K562 (cell line): Measurements from ENCODE around the gene FGF11. TPM values are rescaled to one million over a fixed set of nuclear protein-coding genes. Genes with fewer than 3 reads are reported as not detected.
A peak's percentile ranks its signal among the peaks of the same experiment; 100 is the strongest.

Experiments used
- ATF7 ChIP-seq: fragments of 450-650 bp; IDR thresholded peaks from 2 replicates; pipeline ENCODE4 v1.7.1; 2014; ENCODE audit warnings: mild to moderate bottlenecking, moderate library complexity
- BRD9 ChIP-seq: fragments of 450-650 bp; IDR thresholded peaks from 2 replicates; pipeline ENCODE4 v1.6.1; 2018; ENCODE audit warnings: low read depth; ENCODE audit not compliant: partially characterized antibody
- CBX5 ChIP-seq: IDR thresholded peaks from 2 replicates; pipeline ENCODE4 v1.6.1; 2014; ENCODE audit warnings: low read depth, borderline replicate concordance
- IFI16 ChIP-seq: fragments of 250-450 bp; sonication (Bioruptor Pico); IDR thresholded peaks from 2 replicates; pipeline ENCODE4 v2.1.2; 2022; ENCODE audit warnings: mild to moderate bottlenecking, inconsistent platforms
- MCM3 ChIP-seq: fragments of 450-650 bp; IDR thresholded peaks from 2 replicates; pipeline ENCODE4 v1.6.1; 2016
- MYBL2 ChIP-seq, 2 experiments: fragments of 450-650 bp in 1 of 2; sonication (generic) in 1 of 2; formaldehyde crosslinking in 1 of 2; IDR thresholded peaks; 2 replicates each; pipeline versions ENCODE4 v1.6.1 to v1.8.1; 2017 to 2022; ENCODE audit warnings: borderline replicate concordance in 1 of 2, inconsistent platforms in 1 of 2, low read depth in 1 of 2, mild to moderate bottlenecking in 1 of 2, missing genetic modification reagents in 1 of 2, moderate library complexity in 1 of 2
- PRPF4 ChIP-seq: fragments of 200-400 bp; formaldehyde crosslinking; IDR thresholded peaks from one replicate; pipeline ENCODE4 v1.6.1; 2017; ENCODE audit warnings: low read length, low read depth, mild to moderate bottlenecking; ENCODE audit not compliant: insufficient read depth, poor library complexity, severe bottlenecking
- SIX5 ChIP-seq, 2 experiments: IDR thresholded peaks; 2 replicates each; pipeline ENCODE4 v1.6.1; 2011; ENCODE audit warnings: low read length in 2 of 2, borderline replicate concordance in 1 of 2, low read depth in 1 of 2, mild to moderate bottlenecking in 1 of 2, moderate library complexity in 1 of 2; ENCODE audit not compliant: insufficient read depth in 1 of 2
- SP1 ChIP-seq: sonication (generic); formaldehyde crosslinking; IDR thresholded peaks from 2 replicates; pipeline ENCODE4 v1.8.1; 2022; ENCODE audit warnings: mild to moderate bottlenecking, missing genetic modification reagents
- STAT5A ChIP-seq: IDR thresholded peaks from 2 replicates; pipeline ENCODE4 v1.6.1; 2012; ENCODE audit warnings: low read length, inconsistent platforms, borderline replicate concordance
- TFAP4 ChIP-seq: sonication (generic); formaldehyde crosslinking; IDR thresholded peaks from 2 replicates; pipeline ENCODE4 v1.8.0; 2022; ENCODE audit warnings: missing genetic modification reagents, mild to moderate bottlenecking, moderate library complexity, borderline replicate concordance
- USF1 ChIP-seq: sonication (generic); formaldehyde crosslinking; IDR thresholded peaks from 2 replicates; pipeline ENCODE4 v1.9.0; 2022; ENCODE audit warnings: mild to moderate bottlenecking, missing genetic modification reagents
- ZFP30 ChIP-seq: fragments of 250-450 bp; sonication (Bioruptor Pico); IDR thresholded peaks from 2 replicates; pipeline ENCODE4 v1.8.0; 2022; ENCODE audit warnings: moderate library complexity, mild to moderate bottlenecking, inconsistent platforms, borderline replicate concordance
- ZMIZ1 ChIP-seq, 2 experiments: fragments of 150-350 bp in 1 of 2; IDR thresholded peaks; 2 replicates each; pipeline ENCODE4 v1.6.1; 2012 to 2016; ENCODE audit warnings: low read depth in 2 of 2, low read length in 2 of 2, mild to moderate bottlenecking in 1 of 2, moderate library complexity in 1 of 2
- ZNF23 ChIP-seq: fragments of 250-450 bp; sonication (Bioruptor Pico); IDR thresholded peaks from 2 replicates; pipeline ENCODE4 v1.4.0; 2020; ENCODE audit warnings: mild to moderate bottlenecking
- ZNF41 ChIP-seq: fragments of 250-450 bp; sonication (Bioruptor Pico); conservative IDR thresholded peaks from 2 replicates; pipeline ENCODE4 v1.4.0; 2020; ENCODE audit warnings: mild to moderate bottlenecking
- ZNF639 ChIP-seq, 2 experiments: fragments of 200-800 bp in 1 of 2; sonication (Bioruptor generic) in 1 of 2; sonication (generic) in 1 of 2; formaldehyde crosslinking in 1 of 2; IDR thresholded peaks in 1 of 2; conservative IDR thresholded peaks in 1 of 2; 2 replicates each; pipeline versions ENCODE4 v1.5.0 to v1.6.1; 2016 to 2020; ENCODE audit warnings: missing compliant biosample characterization in 1 of 2, missing genetic modification characterization in 1 of 2, missing genetic modification reagents in 1 of 2
- ZNF655 ChIP-seq: fragments of 250-450 bp; sonication (Bioruptor Pico); IDR thresholded peaks from 2 replicates; pipeline ENCODE4 v1.5.0; 2021
- polyA plus RNA-seq, 8 experiments: library from polyadenylated mRNA; depleted of rRNA in 4 of 8; stranded (reverse) in 5 of 8; unstranded in 3 of 8; fragments of >200 nt; fragmentation: Nextera tagmentation in 2 of 8; fragmentation: Illumina TruSeq in 1 of 8; extraction: Ambion mirVana in 2 of 8; extraction: Trizol in 1 of 8; gene quantifications; 2 replicates each; pipeline versions ENCODE4 v1.2.1 to v1.2.3, GENCODE V29; 2011 to 2014; ENCODE audit warnings: inconsistent platforms in 1 of 8, missing spikeins in 1 of 8
- total RNA-seq, 7 experiments: library from RNA; depleted of rRNA in 6 of 7; stranded (reverse); fragments of >200 nt in 6 of 7; fragmentation: Illumina TruSeq in 2 of 7; extraction: Trizol in 2 of 7; gene quantifications; 2 replicates each; pipeline versions ENCODE4 v1.2.1 to v1.2.3, GENCODE V29; 2011 to 2021; ENCODE audit warnings: low replicate concordance in 1 of 7

FGF11 gene
- total and polyA plus RNA-seq, 9 of the 15 experiments (the other 6 are each of a cell fraction or from before 2014, with no cell fraction given), result 1.2 to 7.5 (median 3.0) TPM

- TF ChIP-seq ZNF655 (CRISPR knock-in tag) (no peak), ZNF41 (no peak), ZNF23 (CRISPR knock-in tag) (no peak), CBX5 (no peak), MYBL2 (IDR thresholded peaks at IDR 0.05; ENCODE audit: low read depth) (no peak), MYBL2 (CRISPR knock-in tag; IDR thresholded peaks at IDR 0.05; ENCODE audit: borderline replicate concordance) (no peak), ZNF639 (CRISPR knock-in tag; conservative IDR thresholded peaks at IDR 0.05 in 1 of 2, IDR thresholded peaks at IDR 0.05 in 1 of 2) (peak in 1 of 2 experiments; percentile 67; a peak in 1 of 4 replicates), SIX5 (IDR thresholded peaks at IDR 0.05; ENCODE audit: borderline replicate concordance in 1 of 2, insufficient read depth in 1 of 2, low read depth in 1 of 2, low read length in 2 of 2) (no peak), ATF7 (peak; percentile 17; the same call in 1 of the 2 replicates), IFI16 (CRISPR knock-in tag) (no peak), ZMIZ1 (IDR thresholded peaks at IDR 0.05; ENCODE audit: low read depth in 2 of 2, low read length in 2 of 2) (no peak), SP1 (no peak; the same call in 1 of the 2 replicates), MCM3 (no peak), ZFP30 (CRISPR knock-in tag) (no peak), STAT5A (no peak), TFAP4 (peak; percentile 61; the same call in 1 of the 2 replicates), PRPF4 (no peak), BRD9 (no peak), USF1 (CRISPR knock-in tag) (no peak)
These were observed 44.7 kb upstream of the FGF11 start, which contains the start of gene PLSCR3 (continued) for GRCh38 chr17:7394452-7395191.
